Measurements from ENCODE around the gene FREM1. TPM values are rescaled to one million over a fixed set of nuclear protein-coding genes. Genes with fewer than 3 reads are reported as not detected.

Gene FREM1
- total and polyA plus RNA-seq, 2 experiments from 2014 or later = 0.78 to 3.1 TPM

DNA sequence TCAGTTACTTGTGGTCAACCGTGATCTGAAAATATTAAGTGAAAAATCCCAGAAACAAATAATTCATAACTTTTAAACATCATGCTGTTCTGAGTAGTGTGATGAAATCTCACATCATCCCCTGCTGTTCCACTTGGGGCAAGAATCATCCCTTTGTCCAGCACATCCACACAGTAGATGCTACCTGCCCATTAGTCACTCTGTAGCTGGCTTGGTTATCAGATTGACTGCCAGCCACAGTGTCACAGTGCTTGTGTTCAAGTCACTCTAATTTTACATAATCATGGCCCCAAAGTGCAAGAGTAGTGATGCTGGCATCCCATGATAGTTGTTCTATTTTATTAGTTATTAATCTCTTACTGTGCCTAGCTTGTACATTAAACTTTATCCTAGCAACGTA is 148.6 kb downstream of the FREM1 start:
- Histone ChIP-seq H3K27me3 (ENCODE audit: insufficient read depth) (no peaks in the 10 kb centered on the region), H3K4me1 (ENCODE audit: insufficient read depth) (no peaks in the 10 kb centered on the region), H3K79me2 (replicated peaks; ENCODE audit: insufficient read depth) (no peaks in the 10 kb centered on the region), H3F3A (replicated peaks; ENCODE audit: low read depth) (no peaks in the 10 kb centered on the region), H2AFZ (no peak overlapping the region), H3K4me2 (no peak overlapping the region), H3K9me2 (ENCODE audit: insufficient read depth) (peaks cover 4% of the 10 kb centered on the region; the same call in 1 of the 2 replicates), H3K36me3 (ENCODE audit: insufficient read depth) (no peaks in the 10 kb centered on the region), H3K4me3 (no peak overlapping the region), H3K27ac (ENCODE audit: low read depth) (no peak overlapping the region), H4K20me1 (replicated peaks; ENCODE audit: insufficient read depth) (no peaks in the 10 kb centered on the region)
- TF ChIP-seq ETS1 (IDR thresholded peaks at IDR 0.05) = no peak
- TF ChIP-seq POLR2AphosphoS5 (IDR thresholded peaks at IDR 0.05; ENCODE audit: low read depth) = no peak
- no peak for TF ChIP-seq EZH2 (IDR thresholded peaks at IDR 0.05; ENCODE audit: low read depth, unreplicated experiment)
- no peak for TF ChIP-seq ZNF462 (CRISPR knock-in tag; IDR thresholded peaks at IDR 0.05)
- no peak for TF ChIP-seq NANOG (IDR thresholded peaks at IDR 0.05; ENCODE audit: borderline replicate concordance)
- TF ChIP-seq ZNF331 (CRISPR knock-in tag; IDR thresholded peaks at IDR 0.05; ENCODE audit: low read depth) = no peak
- TF ChIP-seq JUNB (IDR thresholded peaks at IDR 0.05; ENCODE audit: unreplicated experiment) = no peak
- no peak for TF ChIP-seq STAT1 (IDR thresholded peaks at IDR 0.05; ENCODE audit: unreplicated experiment)
- TF ChIP-seq, protein P1, sequence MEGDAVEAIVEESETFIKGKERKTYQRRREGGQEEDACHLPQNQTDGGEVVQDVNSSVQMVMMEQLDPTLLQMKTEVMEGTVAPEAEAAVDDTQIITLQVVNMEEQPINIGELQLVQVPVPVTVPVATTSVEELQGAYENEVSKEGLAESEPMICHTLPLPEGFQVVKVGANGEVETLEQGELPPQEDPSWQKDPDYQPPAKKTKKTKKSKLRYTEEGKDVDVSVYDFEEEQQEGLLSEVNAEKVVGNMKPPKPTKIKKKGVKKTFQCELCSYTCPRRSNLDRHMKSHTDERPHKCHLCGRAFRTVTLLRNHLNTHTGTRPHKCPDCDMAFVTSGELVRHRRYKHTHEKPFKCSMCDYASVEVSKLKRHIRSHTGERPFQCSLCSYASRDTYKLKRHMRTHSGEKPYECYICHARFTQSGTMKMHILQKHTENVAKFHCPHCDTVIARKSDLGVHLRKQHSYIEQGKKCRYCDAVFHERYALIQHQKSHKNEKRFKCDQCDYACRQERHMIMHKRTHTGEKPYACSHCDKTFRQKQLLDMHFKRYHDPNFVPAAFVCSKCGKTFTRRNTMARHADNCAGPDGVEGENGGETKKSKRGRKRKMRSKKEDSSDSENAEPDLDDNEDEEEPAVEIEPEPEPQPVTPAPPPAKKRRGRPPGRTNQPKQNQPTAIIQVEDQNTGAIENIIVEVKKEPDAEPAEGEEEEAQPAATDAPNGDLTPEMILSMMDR (conservative IDR thresholded peaks at IDR 0.05; ENCODE audit: low read depth in 2 of 2) = no peak
- no peak for TF ChIP-seq CREB1 (CRISPR knock-in tag; IDR thresholded peaks at IDR 0.05; ENCODE audit: low read depth)
- TF ChIP-seq ZNF114 (CRISPR knock-in tag; IDR thresholded peaks at IDR 0.05) = no peak
- TF ChIP-seq, protein P2, sequence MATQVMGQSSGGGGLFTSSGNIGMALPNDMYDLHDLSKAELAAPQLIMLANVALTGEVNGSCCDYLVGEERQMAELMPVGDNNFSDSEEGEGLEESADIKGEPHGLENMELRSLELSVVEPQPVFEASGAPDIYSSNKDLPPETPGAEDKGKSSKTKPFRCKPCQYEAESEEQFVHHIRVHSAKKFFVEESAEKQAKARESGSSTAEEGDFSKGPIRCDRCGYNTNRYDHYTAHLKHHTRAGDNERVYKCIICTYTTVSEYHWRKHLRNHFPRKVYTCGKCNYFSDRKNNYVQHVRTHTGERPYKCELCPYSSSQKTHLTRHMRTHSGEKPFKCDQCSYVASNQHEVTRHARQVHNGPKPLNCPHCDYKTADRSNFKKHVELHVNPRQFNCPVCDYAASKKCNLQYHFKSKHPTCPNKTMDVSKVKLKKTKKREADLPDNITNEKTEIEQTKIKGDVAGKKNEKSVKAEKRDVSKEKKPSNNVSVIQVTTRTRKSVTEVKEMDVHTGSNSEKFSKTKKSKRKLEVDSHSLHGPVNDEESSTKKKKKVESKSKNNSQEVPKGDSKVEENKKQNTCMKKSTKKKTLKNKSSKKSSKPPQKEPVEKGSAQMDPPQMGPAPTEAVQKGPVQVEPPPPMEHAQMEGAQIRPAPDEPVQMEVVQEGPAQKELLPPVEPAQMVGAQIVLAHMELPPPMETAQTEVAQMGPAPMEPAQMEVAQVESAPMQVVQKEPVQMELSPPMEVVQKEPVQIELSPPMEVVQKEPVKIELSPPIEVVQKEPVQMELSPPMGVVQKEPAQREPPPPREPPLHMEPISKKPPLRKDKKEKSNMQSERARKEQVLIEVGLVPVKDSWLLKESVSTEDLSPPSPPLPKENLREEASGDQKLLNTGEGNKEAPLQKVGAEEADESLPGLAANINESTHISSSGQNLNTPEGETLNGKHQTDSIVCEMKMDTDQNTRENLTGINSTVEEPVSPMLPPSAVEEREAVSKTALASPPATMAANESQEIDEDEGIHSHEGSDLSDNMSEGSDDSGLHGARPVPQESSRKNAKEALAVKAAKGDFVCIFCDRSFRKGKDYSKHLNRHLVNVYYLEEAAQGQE (IDR thresholded peaks at IDR 0.05; ENCODE audit: unreplicated experiment) = no peak
- TF ChIP-seq EZH2phosphoT487 (IDR thresholded peaks at IDR 0.05; ENCODE audit: unreplicated experiment) = no peak
- ATAC-seq = no peak
- Mint-ChIP-seq H3K9me3 (no peaks in the 10 kb centered on the region), H3K27ac (no peak overlapping the region), H3K27me3 (ENCODE audit: insufficient read depth, low read depth, poor library complexity) (no peaks in the 10 kb centered on the region), H3K4me3 (no peak overlapping the region), H3K4me1 (no peaks in the 10 kb centered on the region), H3K36me3 (ENCODE audit: low read depth) (no peaks in the 10 kb centered on the region)
- no peak for DNase-seq (ENCODE audit: low spot score)
